MV-4-11 (cell line): ENCODE results near the gene RYR2.

Source experiments
- DNase-seq: peaks from one replicate; lab custom pipeline; 2025; lab: John Stamatoyannopoulos, UW

The RYR2 gene

DNA sequence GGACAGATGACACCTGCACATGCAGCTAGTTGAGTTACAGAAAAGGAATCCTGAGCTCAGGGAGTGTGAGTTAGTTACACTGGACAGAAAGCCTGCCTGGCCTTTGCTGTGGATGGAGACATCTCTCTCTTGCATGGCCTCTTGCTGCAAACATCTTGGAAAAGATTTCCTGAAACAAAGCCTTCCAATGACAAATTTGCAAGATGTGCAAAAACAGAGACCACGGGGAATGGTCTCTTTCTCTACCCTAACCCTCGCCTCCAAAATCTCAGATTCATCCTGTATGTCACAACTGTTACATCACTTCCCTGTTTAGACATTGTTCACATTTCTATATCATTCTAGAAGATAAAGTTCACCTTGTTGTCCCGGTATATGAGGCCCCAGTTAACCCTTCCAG is 415.6 kb downstream of the RYR2 start:
- DNase-seq: no peak

DNA sequence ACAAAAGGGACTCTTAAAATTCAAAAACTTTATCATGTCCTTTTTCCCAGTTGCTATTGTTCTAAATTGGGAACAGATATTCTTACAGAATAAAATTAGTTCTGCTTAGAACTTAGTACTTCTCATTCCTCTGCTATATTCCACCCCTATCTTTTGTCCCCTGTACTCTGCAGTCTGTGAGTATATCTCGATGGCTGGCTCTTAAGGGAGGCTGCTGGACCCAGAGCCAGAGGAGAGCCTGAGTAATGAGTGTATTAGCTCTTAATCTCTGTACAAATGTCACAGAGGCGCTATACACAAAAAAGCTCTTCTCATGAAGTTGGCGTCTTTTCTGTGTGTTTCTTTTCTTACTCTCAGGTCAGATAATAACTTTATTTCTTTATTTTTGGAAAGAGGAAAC is 425.3 kb downstream of the RYR2 start:
- DNase-seq: no peak

- peak; percentile 40 for DNase-seq
These were observed 428.8 kb downstream of the RYR2 start for GRCh38 chr1:237470712-237471338.

DNA sequence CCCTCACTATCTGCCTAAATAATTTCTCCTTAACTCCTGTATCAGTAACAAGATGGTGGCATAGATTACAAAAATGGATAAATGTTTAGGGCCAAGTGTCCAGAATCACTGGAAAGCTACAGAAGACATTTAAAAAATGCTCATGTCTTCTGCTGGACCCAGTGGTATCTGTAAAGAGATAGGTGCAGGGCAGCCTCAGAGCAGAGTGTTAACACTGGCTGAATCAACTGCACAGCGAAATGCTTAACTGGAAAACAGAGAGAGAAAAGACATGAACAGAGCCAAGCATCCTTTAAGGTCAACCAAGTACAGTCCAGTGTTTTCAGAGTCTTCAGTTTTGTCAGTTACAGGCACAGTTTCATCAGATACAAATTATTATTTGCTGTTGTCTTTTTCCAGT is 429.4 kb downstream of the RYR2 start:
- no peak for DNase-seq

GRCh38 chr1:237471956-237472355 is 430.0 kb downstream of the RYR2 start:
- DNase-seq: no peak

DNA sequence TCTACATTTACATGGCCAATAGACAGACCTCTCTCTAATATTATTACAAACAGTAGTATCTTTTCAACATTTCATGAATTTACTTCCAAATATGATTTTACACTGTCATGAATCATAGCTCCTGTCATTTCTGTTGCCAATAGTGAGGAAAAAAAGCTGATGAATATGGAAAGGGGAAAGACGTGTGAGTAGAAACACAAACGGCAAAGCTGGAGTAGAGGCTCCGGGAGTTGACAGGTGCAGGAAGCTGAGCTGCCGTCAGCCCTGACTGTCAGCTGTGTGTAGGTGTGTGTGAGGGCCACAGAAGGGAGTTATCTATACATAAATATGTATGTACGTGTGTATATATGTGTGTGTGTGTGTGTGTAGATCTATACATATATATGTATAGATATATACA is 431.9 kb downstream of the RYR2 start:
- no peak for DNase-seq

DNA sequence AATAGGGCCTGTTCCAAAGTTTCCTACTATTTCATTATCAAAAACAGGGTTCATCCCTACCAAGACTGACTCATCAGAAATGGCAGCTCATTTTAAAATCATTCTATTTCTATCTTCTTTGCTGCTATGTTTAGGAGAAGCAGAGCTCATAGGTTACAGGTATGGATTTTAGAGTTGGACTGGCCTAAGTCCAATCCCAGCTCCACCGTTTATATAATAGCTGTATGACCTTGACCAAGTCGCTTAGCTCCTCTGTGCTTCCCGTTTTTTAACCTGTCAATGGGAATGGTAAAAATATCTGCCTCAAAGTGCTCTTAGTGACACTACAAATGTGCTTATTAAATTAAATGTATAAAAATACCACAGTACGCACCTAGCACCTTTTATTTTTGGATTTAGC is 436.1 kb downstream of the RYR2 start:
- DNase-seq: no peak

GRCh38 chr1:237478842-237479241 is 436.9 kb downstream of the RYR2 start:
- DNase-seq: no peak

DNA sequence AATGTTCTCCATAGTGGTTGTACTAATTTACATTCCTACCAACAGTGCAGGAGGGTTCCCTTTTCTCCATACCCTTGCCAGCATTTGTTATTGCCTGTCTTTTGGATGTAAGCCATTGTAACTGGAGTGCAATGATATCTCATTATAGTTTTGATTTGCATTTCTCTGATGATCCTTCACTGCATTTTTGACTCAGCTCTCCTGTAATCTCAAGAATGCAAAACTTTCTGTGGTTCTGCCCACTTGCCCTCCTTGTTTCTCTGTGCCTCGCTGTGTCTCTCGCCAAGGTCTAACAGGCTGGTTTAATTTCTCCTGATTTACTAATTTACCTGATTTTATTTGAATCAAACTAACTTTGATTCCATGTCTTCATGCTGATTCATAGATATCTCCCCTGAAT is 440.8 kb downstream of the RYR2 start:
- DNase-seq: no peak

DNA sequence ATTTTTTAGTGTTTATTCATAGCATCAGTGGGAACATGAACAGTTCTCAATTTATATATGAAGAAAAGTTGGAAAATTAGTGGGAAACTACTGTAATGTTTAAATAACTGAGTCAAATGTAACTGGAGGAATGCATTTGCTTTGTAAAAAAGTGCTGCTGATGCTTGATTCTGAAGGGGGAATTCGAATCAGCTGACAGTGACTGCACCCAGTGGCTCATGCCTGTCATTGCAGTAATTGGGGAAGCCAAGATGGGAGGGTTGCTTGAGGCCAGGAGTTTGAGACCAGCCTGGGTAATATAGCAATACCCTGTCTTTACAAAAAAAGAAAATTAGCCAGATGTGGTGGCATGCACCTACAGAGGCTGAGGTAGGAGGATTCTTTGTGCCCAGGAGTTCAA is 450.4 kb downstream of the RYR2 start:
- DNase-seq: no peak

DNA sequence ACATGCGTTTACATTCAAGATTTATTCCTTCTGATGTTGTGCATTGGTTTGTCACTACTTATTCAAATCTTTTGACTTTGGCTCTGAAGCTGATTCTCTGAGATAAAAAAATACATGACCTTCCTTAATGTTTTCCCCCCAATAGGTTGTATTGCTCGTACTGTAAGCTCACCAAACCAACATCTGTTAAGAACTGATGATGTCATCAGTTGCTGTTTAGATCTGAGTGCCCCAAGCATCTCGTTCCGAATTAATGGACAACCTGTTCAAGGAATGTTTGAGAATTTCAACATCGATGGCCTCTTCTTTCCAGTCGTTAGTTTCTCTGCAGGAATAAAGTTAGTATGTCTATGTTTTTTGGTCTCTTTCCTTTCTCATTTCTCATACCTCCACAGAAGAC is 458.6 kb downstream of the RYR2 start:
- no peak for DNase-seq

GRCh38 chr1:237503292-237503691 is 461.3 kb downstream of the RYR2 start:
- DNase-seq: no peak

- no peak for DNase-seq
These were observed 465.0 kb downstream of the RYR2 start for GRCh38 chr1:237507005-237507404.

- DNase-seq: no peak
These were observed 467.8 kb downstream of the RYR2 start for GRCh38 chr1:237509748-237510147.

- DNase-seq: no peak
These were observed 483.1 kb downstream of the RYR2 start for GRCh38 chr1:237525102-237525501.

DNA sequence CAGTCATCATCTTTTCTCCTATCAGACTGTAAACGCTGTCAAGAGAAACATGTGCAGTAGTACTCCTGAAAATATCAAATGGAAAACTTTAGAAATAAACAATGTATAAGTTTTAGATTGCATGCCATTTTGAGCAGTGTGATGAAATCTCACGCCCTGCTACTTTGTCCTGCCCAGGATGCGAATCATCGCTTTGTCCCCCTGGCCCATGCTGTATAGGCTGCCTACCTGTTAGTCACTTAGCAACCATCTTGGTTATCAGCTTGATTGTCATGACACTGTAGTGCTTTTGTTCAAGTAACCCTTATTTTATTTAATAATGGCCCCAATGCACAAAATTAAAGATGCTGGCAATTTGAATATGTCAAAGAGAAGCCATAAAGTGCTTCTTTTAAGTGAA is 485.8 kb downstream of the RYR2 start:
- DNase-seq: no peak

DNA sequence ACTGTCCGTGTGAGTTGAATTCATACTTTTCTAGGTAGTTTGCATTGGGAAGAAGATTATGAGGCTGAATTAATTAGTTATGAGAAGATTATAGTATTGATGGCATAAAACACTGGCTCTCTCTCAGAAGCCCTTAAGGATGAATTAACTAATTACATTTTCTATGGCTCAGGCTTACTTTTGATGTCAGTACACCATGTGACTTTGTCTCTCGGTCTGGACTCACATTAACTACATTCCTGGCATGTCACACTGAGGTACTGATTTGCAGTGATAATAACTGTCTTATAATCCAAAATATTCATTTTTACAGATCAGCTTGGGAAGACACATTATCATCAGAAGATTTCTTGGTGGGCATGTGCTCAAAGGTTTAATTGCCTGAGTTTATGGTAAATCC is 486.6 kb downstream of the RYR2 start:
- no peak for DNase-seq

- peak; percentile 32 for DNase-seq
These were observed 497.1 kb downstream of the RYR2 start for GRCh38 chr1:237539055-237539454.

DNA sequence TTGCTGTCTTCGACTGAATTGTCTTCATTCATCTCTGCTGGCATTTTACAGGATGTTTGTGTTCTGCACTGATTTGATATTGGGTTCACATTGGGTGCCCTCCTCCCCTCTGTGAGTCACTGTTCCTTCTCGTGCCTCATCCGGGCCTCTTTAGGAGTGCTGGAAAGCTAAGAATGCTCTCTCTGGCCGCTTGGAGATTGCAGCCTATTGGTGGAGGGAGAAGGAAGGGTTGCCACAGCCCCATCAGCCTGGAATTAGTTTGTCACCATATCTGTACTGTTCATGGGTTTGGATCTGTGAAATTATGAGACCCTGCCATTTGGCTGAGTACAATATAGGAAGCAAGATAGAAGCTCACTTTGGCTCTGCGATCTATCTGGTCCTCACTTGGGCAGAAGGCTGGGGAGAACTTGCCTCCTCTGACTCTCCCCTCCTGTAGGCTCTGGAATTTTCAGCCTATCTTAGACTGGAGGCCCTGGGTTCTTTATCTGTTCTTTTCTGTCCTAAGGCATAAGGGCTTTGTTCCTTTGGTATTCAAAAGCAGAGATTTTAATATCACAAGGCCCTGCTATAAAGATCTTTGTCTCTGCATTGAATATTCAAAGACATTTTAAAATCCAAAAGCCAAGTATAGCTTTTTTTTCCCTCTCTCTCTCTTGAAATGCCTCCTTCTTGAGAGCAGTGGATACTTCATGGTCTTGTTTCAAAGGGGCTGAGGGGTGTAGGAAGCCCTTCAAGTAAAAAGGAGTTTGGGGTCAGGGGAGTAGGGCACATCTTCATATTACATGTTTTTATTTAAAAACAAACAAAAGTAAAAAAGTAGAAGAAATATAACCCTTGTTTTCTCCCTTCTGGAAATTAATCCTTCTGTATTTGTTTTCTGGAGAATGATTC is 500.8 kb downstream of the RYR2 start:
- no peak for DNase-seq

- no peak for DNase-seq
These were observed 511.1 kb downstream of the RYR2 start for GRCh38 chr1:237553078-237553477.

- peak; percentile 3 for DNase-seq
These were observed 514.9 kb downstream of the RYR2 start for GRCh38 chr1:237556911-237557310.

GRCh38 chr1:237562242-237562823 is 520.3 kb downstream of the RYR2 start:
- DNase-seq: peak; percentile 62

DNA sequence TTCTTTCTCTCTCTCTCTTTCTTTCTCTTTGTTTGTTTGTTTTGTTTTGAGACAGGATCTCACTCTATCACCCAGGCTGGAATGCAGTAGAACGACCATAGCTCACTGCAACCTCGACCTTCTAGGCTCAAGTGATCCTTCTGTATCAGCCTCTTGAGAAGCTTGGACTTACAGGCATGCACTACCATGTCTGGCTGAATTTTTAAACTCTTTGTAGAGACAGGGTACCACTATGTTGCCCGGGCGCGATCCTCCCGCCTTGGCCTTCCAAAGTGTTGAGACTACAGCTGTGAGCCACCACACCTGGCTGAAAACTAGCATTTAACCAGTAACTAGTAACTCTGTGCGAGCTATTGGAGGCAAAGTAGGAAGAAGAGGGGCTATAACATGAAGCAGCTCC is 523.3 kb downstream of the RYR2 start:
- DNase-seq: no peak
